HL-60 (cell line): Measurements from ENCODE around the gene EMID1.

Experiments
- DNase-seq, 2 experiments: peaks; one replicate each; pipeline ENCODE4 v3.0.0-alpha.2; 2010 to 2020; ENCODE audit warnings: low read depth in 1 of 2, low spot score in 1 of 2
- H3K27ac ChIP-seq: fragments of 250-450 bp; sonication (Bioruptor Pico); replicated peaks from 2 replicates; pipeline ENCODE4 v1.5.1; 2020; ENCODE audit warnings: mild to moderate bottlenecking, moderate library complexity
- H3K27me3 ChIP-seq: fragments of 250-450 bp; sonication (Bioruptor Pico); 2 replicates; pipeline ENCODE4 v1.5.1; 2021; ENCODE audit warnings: mild to moderate bottlenecking, moderate library complexity; ENCODE audit not compliant: insufficient read depth, poor library complexity, severe bottlenecking
- H3K4me3 ChIP-seq: replicated peaks from 2 replicates; pipeline ENCODE4 v1.5.1; 2011; ENCODE audit warnings: mild to moderate bottlenecking, control low read depth, low read length; ENCODE audit not compliant: insufficient read depth
- CTCF ChIP-seq: IDR thresholded peaks from one replicate; pipeline ENCODE4 v1.5.1; 2011; ENCODE audit warnings: low read length, control low read depth, inconsistent platforms; ENCODE audit not compliant: insufficient read depth
- GABPA ChIP-seq: IDR thresholded peaks from 2 replicates; pipeline ENCODE4 v1.6.1; 2012; ENCODE audit warnings: low read depth
- POLR2AphosphoS5 ChIP-seq: IDR thresholded peaks from 2 replicates; pipeline ENCODE4 v1.6.1; 2012; ENCODE audit warnings: low read depth
- REST ChIP-seq: IDR thresholded peaks from 2 replicates; pipeline ENCODE4 v1.6.1; 2012; ENCODE audit warnings: low read depth; ENCODE audit not compliant: insufficient replicate concordance
- SPI1 ChIP-seq: IDR thresholded peaks from 2 replicates; pipeline ENCODE4 v1.6.1; 2012; ENCODE audit warnings: low read depth, mild to moderate bottlenecking, borderline replicate concordance

Gene EMID1

GRCh38 chr22:29224859-29225410 is 19.2 kb downstream of the EMID1 start:
- no peaks in the 10 kb centered on the region for H3K27me3 ChIP-seq
- H3K27ac ChIP-seq = no peak overlapping the region
- no peak for DNase-seq
- no peak overlapping the region for H3K4me3 ChIP-seq
- no peak for TF ChIP-seq SPI1
- no peak for TF ChIP-seq REST
- no peak for TF ChIP-seq POLR2AphosphoS5
- no peak for TF ChIP-seq CTCF
- TF ChIP-seq GABPA = no peak

GRCh38 chr22:29225422-29226090 is 19.9 kb downstream of the EMID1 start:
- TF ChIP-seq CTCF = no peak
- no peak for TF ChIP-seq GABPA
- peak; percentile 80 for TF ChIP-seq SPI1
- TF ChIP-seq REST = no peak
- no peak for TF ChIP-seq POLR2AphosphoS5
- DNase-seq = peak in 1 of 2 experiments; percentile 48
- Histone ChIP-seq H3K27ac (no peak overlapping the region), H3K4me3 (no peak overlapping the region), H3K27me3 (no peaks in the 10 kb centered on the region)

GRCh38 chr22:29226351-29226981 is 20.8 kb downstream of the EMID1 start:
- Histone ChIP-seq H3K27me3 (no peaks in the 10 kb centered on the region), H3K4me3 (no peak overlapping the region), H3K27ac (no peak overlapping the region)
- no peak for DNase-seq
- TF ChIP-seq GABPA (no peak), CTCF (no peak), REST (no peak), POLR2AphosphoS5 (no peak), SPI1 (no peak)
